Activated B cell treated with CpG ODN at 0.5 μM for 24 hours (primary cell): ENCODE measurements around the gene KRT31. TPM values are rescaled to one million over a fixed set of nuclear protein-coding genes. Genes with fewer than 3 reads are reported as not detected.
"Not testable (repeated sequence)": the region's sequence is repeated elsewhere in the genome, so short reads cannot be mapped to it uniquely, and the experiment has no call there.

ENCODE experiments used
- ATAC-seq: fragments of 200-7000 bp; cut with Tn5 transposase; one replicate; pipeline ENCODE4 v1.10.0; 2021; ENCODE audit warnings: low read depth, mild to moderate bottlenecking, moderate library complexity
- CTCF ChIA-PET: fragments of 350-600 bp; sonication (Branson Sonifier 250); formaldehyde crosslinking; loops from one replicate; lab custom pipeline; 2021; ENCODE audit warnings: antibody characterized with exemption; lab: Charles Lee
- POLR2A ChIA-PET: fragments of 350-600 bp; sonication (Branson Sonifier 250); formaldehyde crosslinking; loops from one replicate; lab custom pipeline; 2021; ENCODE audit warnings: antibody characterized with exemption; lab: Charles Lee
- DNase-seq: peaks from one replicate; pipeline ENCODE4 v3.0.0; 2022
- H3K27ac Mint-ChIP-seq: one replicate; pipeline ENCODE4 v1.8.0; 2020; ENCODE audit warnings: mixed read lengths
- H3K27me3 Mint-ChIP-seq: one replicate; pipeline ENCODE4 v1.8.0; 2021; ENCODE audit warnings: mixed read lengths
- H3K36me3 Mint-ChIP-seq: one replicate; pipeline ENCODE4 v1.8.0; 2021; ENCODE audit warnings: low read depth, mixed read lengths
- H3K4me1 Mint-ChIP-seq: one replicate; pipeline ENCODE4 v1.8.0; 2021; ENCODE audit warnings: mixed read lengths
- H3K4me3 Mint-ChIP-seq: one replicate; pipeline ENCODE4 v1.8.0; 2020; ENCODE audit warnings: mild to moderate bottlenecking, mixed read lengths
- H3K9me3 Mint-ChIP-seq: one replicate; pipeline ENCODE4 v1.8.0; 2020; ENCODE audit warnings: mixed read lengths
- CTCF ChIP-seq: fragments of 200-600 bp; IDR thresholded peaks from one replicate; pipeline ENCODE4 v1.8.0; 2022; ENCODE audit warnings: antibody characterized with exemption, mild to moderate bottlenecking
- intact Hi-C: fragments of 100-400 bp; cut with micrococcal nuclease; formaldehyde crosslinking; loops from one replicate; pipeline ENCODE4 v1.15.1; 2024
- total RNA-seq: library from RNA; stranded (reverse); gene quantifications from 2 replicates; pipeline ENCODE4 v1.2.3, GENCODE V29; 2022

The KRT31 gene
- total RNA-seq, 1 donor from 2014 or later: not detected

DNA sequence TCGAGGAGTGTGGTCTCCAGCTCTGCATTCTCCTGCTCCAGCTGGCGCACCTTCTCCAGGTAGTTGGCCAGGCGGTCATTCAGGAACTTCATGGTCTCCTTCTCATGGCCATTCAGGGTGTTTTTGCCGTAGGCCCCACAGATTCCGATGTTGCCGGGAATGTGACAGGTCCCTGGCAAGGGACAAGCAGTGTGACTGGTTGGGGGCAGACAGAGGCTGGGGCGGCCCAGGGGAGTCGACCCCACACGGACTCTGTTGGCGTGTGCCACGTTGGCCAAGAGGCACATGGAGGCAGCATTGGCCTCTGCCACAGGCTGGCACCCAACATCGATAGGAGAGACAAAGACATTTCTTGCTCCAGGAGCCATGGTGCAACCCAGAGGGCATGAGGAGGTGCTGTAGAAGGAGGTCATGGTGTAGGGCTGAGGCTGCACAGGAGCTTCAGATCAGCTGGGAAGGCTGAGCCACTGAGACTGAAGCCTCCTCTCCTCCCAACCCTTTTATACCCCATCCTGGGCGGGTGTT lies 26.8 kb upstream of the KRT31 start, which contains the start of gene KRT37:
TSS of gene KRT37 (minus strand) at position 475 of the 525 bp plus-strand sequence. CDS start at position 413, 62 bp downstream.
- no peaks in the 10 kb centered on the region for H3K36me3 Mint-ChIP-seq
- intact Hi-C loops: no loop called here
- DNase-seq: no peak
- no peak for ATAC-seq
- H3K4me3 Mint-ChIP-seq: no peak within 1 kb of the TSS
- H3K4me1 Mint-ChIP-seq: no peaks in the 10 kb centered on the region
- H3K27me3 Mint-ChIP-seq: peaks cover 15% of the 10 kb centered on the region
- no peaks in the 10 kb centered on the region for H3K9me3 Mint-ChIP-seq
- ChIA-PET CTCF (no interaction called here), POLR2A (no interaction called here)
- TF ChIP-seq CTCF: no peak
- no peak within 1 kb of the TSS for H3K27ac Mint-ChIP-seq

- H3K4me3 Mint-ChIP-seq, CTCF ChIA-PET, POLR2A ChIA-PET, H3K27me3 Mint-ChIP-seq, intact Hi-C loops, H3K9me3 Mint-ChIP-seq, ATAC-seq, DNase-seq, H3K27ac Mint-ChIP-seq, H3K4me1 Mint-ChIP-seq, H3K36me3 Mint-ChIP-seq: not testable (repeated sequence)
Observed at GRCh38 chr17:41422586-41422985, 25.2 kb upstream of the KRT31 start.

DNA sequence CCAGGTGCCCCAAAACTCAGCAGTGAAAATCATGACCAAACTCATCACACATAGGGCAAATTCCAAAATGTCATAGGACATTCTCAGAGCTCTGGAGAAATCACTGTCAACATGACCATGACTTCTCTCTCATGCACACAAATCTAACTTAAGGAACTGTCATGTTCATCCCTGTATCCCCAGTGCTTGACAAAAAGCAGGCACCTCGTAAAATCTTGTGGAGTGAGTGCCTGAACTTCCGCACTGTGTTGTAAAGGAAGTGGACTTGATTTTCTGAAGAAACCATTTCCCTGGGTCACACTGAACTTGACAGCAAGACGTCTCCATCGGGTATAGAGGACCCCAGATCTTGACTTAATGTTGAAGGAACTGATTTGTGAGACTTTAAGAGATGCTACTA lies 24.2 kb upstream of the KRT31 start:
- CTCF ChIA-PET: no interaction called here
- no peaks in the 10 kb centered on the region for H3K36me3 Mint-ChIP-seq
- ATAC-seq (no peak), DNase-seq (no peak)
- no peak for TF ChIP-seq CTCF
- POLR2A ChIA-PET: no interaction called here
- H3K4me1 Mint-ChIP-seq: peaks cover 5% of the 10 kb centered on the region
- intact Hi-C loops: no loop called here
- H3K27ac Mint-ChIP-seq: no peak overlapping the region
- H3K9me3 Mint-ChIP-seq: no peaks in the 10 kb centered on the region
- H3K27me3 Mint-ChIP-seq: peaks cover 7% of the 10 kb centered on the region
- no peak overlapping the region for H3K4me3 Mint-ChIP-seq

GRCh38 chr17:41421116-41421515 lies 23.7 kb upstream of the KRT31 start:
- no peak overlapping the region for H3K27ac Mint-ChIP-seq
- peaks cover 5% of the 10 kb centered on the region for H3K4me1 Mint-ChIP-seq

GRCh38 chr17:41420134-41420533 lies 22.7 kb upstream of the KRT31 start:
- peaks cover 5% of the 10 kb centered on the region for H3K4me1 Mint-ChIP-seq
- no peaks in the 10 kb centered on the region for H3K36me3 Mint-ChIP-seq
- H3K4me3 Mint-ChIP-seq: no peak overlapping the region
- H3K27ac Mint-ChIP-seq: no peak overlapping the region
- no peaks in the 10 kb centered on the region for H3K9me3 Mint-ChIP-seq
- POLR2A ChIA-PET: interaction anchor here (0.6 kb wide), 1 partner anchor 773 kb away, joined by 3 read pairs; the partner anchor contains the start of gene SMARCE1
- CTCF ChIA-PET: no interaction called here
- ATAC-seq (no peak), DNase-seq (no peak)
- peaks cover 7% of the 10 kb centered on the region for H3K27me3 Mint-ChIP-seq
- TF ChIP-seq CTCF: no peak
- intact Hi-C loops: no loop called here

More at GRCh38 chr17:41421116-41421515, 23.7 kb upstream of the KRT31 start:
- intact Hi-C loops: no loop called here
- CTCF ChIA-PET: no interaction called here
- Mint-ChIP-seq H3K27me3 (peaks cover 7% of the 10 kb centered on the region), H3K36me3 (no peaks in the 10 kb centered on the region), H3K9me3 (no peaks in the 10 kb centered on the region), H3K4me3 (no peak overlapping the region)
- DNase-seq (no peak), ATAC-seq (no peak)
- no peak for TF ChIP-seq CTCF
- POLR2A ChIA-PET: no interaction called here

DNA sequence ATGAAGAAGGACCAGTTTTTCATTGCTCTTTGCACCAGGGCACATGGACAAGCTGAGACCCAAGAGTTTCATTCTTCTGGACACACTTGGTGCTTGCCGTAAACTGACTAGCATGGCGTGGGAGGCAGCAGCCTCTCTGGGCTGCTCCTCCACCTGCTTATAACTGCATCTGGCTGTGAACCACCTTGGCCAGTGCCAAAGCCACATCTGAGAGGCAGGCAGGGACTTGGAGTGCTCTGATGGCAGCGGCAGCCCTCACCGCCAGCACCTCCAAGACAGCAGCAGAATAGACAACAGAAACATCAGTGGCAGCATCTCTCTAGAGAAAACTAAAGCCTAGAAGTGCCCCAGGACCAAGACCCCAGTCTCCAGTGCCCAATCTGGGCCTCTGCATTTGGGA lies 22.3 kb upstream of the KRT31 start:
- ChIA-PET POLR2A (interaction anchor here (0.6 kb wide), 1 partner anchor 772 kb away, joined by 3 read pairs; the partner anchor contains the start of gene SMARCE1), CTCF (no interaction called here)
- Mint-ChIP-seq H3K4me1 (peaks cover 5% of the 10 kb centered on the region), H3K27me3 (peaks cover 7% of the 10 kb centered on the region), H3K9me3 (no peaks in the 10 kb centered on the region), H3K36me3 (no peaks in the 10 kb centered on the region), H3K4me3 (no peak overlapping the region), H3K27ac (no peak overlapping the region)
- DNase-seq: no peak
- intact Hi-C loops: no loop called here
- ATAC-seq: no peak
- TF ChIP-seq CTCF: no peak
